Stimulated activated CD8-positive, alpha-beta memory T cell treated with anti-CD3 and anti-CD28 coated beads, Interleukin-7, amount 100 ng/mL, for 24 hours (primary cell): ENCODE measurements around the gene RASA3.
"Not testable (repeated sequence)": the region's sequence is repeated elsewhere in the genome, so short reads cannot be mapped to it uniquely, and the experiment has no call there.

Experiments
- DNase-seq: peaks from one replicate; pipeline ENCODE4 v3.0.0-alpha.2; 2020; ENCODE audit warnings: low read depth

Gene RASA3

DNA sequence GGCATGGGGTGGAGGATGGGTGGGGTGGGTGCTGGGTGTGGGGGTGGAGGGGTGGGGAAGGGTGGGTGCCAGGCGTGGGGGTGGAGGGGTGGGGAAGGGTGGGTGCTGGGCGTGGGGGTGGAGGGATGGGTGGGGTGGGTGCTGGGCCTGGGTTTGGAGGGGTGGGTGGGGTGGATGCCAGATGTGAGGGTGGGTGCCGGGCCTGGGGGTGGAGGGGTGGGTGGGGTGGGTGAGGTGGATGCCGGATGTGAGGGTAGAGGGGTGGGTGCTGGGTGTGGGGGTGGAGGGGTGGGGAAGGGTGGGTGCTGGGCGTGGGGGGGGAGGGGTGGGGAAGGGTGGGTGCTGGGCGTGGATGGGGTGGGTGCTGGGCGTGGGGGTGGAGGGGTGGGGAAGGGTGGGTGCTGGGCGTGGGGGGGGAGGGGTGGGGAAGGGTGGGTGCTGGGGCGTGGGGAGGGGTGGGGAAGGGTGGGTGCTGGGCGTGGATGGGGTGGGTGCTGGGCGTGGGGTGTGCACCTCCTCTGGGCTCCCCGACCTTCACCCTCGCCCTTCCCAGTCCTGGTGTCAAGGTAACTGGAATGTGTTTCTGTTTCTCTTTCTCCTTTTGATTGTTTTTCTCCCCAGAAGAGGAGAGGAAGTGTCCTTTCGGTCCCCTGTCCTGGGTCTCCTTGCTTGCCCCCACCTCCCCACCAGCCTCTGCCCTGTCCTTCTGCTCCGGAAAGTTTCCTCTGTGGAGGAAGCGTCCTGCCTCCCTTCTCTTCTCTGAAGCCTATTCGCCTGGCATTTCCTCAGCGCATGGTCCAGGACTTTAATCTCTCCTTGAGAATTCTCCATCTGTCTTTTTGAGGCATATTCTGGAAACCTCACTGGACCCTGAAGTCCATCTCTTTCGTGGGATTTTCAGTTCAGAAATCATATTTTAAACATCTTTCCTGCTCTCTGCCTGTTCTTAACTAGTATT, 23.8 kb upstream of the RASA3 start:
- no peak for DNase-seq

DNA sequence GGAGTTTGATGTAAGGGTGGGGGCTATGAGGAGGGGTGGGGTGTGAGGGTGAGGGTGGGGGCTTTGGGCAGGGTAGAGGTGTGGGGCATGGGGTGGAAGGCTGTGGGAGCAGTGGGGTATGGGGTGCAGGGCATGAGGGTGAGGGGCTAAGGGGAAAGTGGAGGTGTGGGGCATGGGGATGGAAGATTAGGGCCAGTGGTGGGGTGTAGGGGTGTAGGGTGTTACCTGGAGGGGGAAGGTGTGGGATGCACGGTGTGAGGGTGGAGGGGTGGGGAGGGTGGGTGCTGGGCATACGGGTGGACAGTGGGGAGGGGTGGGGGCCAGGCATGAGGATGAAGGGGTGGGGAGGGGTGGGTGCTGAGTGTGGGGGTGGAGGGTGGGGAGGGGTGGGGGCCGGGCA, 22.9 kb upstream of the RASA3 start:
- DNase-seq = no peak

DNA sequence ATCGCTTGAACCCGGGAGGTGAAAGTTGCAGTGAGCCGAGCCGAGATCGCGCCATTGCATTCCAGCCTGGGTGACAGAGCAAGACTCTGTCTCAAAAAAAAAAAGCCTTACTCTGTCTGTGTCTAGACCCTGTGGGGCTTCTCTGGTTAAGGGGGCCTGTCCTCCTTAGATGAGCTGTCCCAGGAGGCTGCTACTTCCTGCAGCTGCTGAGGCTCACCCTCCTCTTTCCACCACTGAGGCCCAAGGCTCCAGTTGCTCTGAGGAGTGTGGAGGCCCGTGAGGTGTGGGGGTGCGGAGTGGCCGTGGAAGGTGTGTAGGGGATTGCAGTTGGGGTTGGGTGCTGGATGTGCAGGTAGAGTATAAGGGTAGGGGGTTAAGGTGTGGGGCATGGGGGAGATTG, 22.1 kb upstream of the RASA3 start:
- DNase-seq = no peak

DNA sequence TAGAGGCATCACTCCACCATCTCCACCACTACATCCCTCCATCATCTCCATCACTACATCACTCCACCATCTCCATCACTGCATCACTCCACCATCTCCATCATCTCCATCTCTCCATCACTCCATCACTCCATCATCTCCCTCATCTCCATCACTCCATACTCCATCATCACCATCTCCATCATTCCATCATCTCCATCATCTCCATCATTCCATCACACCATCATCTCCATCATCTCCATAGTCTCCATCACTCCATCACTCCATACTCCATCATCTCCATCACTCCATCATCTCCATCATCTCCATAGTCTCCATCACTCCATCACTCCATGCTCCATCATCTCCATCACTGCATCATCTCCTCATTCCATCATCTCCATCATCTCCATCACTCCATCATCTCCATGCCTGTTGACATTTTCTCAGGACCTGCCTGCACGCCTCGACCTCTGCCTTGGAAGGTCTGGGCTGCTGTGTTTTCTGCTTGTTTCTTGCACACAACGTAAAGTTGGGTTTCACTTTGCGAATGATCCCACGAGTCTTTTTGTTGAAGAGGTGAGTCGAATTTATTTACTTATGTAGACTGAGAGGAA, 21.2 kb upstream of the RASA3 start:
- no peak for DNase-seq

DNA sequence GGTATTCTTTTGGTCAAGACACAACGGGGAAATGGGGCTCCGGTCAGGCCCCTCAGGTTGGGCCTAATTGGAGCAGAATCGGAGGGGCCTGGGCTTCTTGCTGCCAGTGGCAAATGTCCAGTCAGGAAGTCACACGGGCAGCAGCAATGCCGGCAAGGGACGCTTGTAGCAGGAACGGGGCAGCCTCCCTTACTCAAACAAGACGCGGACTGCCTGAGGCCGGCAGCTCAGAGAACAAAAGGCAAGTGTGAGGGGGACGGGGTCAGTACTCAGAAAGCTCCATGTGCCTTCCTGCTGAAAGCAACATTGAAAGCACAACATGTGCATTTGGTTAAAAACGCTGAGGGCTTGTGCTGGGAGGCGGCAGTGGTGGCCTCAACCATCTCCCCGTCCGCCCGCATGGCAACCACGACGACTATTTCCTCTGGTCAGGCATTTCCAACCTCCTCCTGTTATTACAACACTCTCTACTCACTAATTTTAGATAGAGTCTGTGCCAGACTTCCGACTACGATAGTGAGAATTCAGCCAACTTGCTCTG, 20.5 kb upstream of the RASA3 start:
- DNase-seq = no peak

DNA sequence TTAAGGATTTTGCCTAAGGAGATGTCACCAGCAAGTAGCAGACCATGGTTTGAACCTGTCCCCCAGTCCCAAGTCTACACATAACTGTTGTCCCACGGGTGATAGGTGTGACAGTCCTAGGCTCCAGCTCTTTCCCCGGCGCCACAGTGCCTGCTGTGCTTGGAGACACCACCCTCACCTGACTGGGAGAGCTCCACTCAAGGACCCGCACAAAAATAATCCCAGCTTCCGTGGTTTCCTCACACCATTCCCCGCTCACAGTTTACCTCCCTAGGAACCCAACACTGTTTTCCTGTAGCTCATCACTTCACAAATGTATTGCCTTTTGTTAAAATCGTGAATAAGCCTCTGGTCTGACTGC, 19.8 kb upstream of the RASA3 start:
- DNase-seq = no peak

DNA sequence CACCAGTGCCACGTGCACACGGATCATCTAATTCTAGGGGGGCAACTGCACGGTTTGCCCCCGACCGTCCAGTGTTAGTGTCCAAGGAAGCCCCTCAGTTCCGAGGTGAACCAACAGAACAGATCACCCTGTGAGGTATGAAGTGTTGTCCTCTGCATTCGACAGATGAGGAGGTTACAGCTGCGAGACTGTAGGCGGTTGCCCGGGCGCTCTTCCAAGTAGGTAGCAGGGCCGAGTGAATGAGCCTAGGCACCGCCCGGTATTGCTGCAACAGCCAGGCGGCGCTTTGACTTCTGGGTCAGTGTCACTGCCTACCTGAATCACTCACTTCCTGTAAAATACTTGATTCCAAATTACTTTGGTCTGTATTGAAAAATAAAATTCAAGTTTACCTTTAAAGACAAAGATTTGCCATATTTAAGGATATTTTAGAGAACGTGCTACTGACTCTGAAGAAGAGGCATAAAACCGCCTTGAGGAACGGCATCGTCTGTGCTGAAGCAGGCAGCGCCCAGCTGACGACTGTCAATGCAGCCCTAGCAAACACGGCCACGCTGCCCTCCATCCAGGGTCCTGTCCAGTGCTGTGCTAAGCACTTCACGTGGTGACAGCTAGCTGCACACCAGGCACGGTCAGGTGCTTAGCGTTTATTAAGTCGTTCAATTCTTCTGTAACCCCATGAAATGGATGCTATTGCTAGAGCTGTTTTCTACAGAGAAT, 19.3 kb upstream of the RASA3 start:
- DNase-seq = no peak

DNA sequence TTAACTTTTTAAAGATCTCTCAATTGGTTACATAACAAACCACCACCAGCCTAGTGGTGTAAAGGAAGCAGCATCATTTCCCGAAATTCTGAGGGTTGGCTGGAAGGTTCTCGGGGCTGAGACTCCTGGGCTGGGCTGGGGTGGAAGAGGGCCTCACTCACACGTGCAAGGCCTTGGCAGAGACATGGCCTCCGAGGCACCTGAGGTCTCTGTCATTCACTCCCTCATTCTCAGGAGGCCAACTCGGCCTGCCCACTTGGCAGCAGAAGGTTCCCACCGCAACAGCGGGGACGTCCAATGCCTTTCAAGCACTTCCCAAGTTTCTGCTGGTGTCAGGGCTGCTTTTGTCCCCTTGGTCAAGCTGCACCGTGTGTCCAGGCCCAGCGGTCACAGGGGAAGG, 18.6 kb upstream of the RASA3 start:
- DNase-seq = no peak

DNA sequence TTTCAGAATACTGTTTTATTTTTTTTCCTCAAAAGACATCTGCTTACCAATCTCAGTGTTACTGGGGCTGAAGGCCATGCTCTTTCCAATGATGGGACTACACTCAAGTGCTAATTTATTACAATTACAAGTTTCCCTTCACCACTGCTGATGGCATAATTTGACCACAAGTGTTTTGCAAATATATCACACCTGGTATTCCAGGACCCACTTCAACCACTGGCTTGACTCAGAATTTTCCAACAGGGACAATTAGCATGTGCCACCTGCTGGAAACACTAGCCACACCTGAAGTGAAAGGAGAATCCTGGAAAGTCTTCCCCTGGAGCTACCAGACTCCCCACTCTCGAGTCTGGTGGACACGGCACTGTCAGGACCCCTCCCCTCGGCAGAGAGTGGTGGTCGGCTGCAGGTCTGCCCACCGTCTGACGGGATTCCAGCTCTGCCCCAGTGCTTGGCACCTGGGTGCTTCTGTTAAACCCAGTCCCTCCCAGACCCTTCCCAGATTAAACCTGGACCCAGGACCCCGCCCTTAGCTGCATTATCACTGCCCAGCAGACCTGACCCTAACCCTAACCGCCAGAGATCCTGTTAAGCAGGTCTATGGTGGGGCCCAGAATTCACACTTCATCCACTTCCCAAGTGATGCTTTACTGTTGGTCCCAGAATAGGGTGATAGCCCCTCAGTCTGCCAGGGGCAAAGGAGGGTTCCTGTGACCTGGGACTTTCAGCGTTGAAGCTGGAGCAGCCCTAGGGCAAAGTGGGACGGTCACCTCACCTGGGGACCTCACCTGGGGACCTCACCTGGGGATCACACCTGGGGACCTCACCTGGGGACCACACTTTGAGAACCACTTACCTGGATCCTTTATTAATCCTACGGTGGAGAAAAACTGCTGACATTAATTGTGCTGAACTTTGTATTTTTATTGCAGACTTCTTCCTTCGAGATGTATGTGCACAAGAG, 17.6 kb upstream of the RASA3 start:
- no peak for DNase-seq

DNA sequence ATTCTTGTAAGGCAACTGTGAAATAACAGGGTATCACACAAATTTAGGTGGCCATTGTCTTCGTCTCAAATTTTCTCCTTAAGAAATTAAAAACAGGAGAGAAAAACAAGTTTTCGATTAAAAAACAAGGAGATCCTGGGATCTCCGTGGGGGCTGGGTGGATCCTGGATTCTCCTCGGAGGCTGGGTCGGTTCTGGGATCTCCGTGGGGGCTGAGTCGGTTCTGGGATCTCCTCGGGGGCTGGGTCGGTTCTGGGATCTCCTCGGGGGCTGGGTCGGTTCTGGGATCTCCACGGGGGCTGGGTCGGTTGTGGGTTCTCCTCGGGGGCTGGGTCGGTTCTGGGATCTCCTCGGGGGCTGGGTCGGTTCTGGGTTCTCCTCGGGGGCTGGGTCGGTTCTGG, 16.5 kb upstream of the RASA3 start:
- DNase-seq = not testable (repeated sequence)

DNA sequence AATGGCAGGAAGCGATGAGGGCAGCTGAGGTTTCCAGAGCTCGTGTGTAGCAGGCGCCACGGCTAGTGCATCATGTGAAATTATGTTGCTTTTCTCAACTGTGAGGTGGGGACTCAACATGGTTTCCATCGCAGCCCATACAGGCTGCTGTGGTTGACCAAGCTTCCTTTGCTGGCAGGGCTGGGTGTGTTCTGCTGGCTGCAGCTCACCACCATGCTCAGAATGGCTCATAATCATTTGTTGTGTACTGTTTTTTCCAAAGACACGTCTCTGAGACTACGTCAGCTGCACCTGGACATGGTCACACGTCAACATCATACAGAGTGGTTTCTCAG, 16.1 kb upstream of the RASA3 start:
- peak; percentile 48 for DNase-seq

DNA sequence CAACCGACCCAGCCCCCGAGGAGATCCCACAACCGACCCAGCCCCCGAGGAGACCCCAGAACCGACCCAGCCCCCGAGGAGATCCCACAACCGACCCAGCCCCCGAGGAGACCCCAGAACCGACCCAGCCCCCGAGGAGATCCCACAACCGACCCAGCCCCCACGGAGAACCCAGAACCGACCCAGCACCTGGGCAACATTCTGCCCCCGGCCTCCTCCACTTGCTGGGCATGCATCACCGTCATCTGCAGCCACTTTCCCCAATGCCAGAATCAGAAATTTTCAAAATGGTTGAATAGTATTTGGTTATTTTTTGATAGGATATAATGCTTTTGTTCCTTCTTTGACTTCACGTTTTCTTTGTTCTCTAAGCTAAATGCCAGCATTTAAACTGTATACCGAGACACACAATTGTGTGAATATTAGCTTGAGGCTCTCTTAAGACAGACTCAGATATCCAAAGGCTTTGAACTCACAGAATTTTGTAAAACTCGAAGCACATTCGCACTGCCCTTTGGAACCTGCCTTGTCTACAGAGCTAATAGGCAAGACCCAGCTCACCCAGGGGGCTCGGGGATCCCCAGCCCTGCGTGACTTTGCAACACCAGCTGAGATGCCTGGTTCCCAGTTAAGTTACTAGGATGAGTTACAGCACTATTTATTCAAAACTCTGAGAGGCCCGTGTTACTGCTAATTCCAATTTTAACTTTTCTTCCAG, 15.5 kb upstream of the RASA3 start:
- no peak for DNase-seq

DNA sequence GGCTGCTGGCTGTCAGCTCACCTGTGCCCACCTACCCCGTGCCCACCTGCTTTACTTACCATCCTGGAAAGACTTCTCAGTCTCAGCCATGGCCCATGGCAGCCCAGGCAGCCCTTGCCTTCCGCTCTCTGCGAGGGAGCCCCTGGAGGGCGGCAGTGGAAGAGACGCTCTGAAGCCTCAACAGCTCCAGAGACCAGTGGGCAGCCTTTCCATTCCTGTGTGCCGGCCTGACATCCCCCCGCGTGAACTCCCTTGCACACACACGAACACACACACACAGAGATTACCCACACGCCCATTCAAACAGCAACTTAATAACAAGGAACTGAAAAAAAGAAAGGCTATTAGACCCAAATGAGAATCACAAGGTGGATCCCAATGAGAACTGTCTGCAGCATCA, 14.2 kb upstream of the RASA3 start:
- DNase-seq = no peak

DNA sequence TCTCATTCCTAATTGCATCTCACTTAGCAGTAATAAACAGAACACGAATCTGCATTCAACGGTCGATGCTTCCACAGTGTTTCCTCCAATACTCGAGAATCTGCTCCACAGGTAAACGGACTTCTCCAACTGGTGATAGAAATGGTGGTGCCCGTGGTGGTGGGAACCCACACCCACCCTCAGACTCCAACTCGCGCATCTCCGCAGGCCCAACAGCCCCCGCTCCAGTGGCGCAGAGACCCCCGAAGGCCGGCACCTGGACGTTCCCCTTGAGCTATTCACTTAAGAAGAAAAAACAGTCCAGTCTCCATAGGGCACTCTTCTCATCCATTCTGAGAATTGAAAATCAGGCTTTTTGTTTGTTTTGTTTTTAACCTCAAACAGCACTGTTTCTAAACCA, 13.8 kb upstream of the RASA3 start:
- no peak for DNase-seq

DNA sequence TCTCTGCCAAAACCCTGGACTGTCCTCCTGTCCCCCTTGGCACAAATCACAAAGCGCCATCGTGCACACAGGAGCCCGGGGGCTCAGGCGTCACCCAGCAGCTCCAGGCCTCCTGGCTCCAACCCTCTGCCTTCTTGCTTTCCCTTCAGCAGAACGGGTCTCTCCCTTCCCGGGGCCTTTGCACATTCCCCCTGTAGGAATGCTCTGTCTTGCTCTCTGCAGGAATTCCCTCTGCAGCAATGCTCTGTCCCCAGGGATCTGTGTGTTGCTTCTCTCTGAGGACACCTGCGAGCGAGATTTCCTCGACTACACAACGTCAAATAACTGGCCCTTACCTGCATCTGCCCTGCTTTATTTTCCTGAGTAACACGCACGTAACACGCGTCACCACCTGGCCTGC, 13.3 kb upstream of the RASA3 start:
- no peak for DNase-seq

DNA sequence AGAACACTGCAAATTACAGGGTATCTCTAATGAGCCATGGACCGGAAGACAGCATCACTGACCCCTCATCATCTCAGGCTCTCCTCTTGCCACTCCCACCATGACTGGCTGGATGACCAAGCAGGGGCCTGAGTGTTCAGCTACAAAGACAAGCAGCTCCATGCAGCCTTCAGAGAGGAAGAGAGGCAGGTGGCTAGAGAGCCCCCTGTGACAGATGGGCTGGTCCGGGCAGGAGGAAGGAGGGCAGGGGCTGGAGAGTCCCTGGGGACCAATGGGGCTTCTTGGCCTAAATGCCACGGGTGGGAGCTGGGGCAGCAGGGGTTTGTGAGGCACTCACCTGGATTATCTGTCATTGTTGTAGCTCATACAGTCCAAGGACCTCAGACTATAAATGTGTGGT, 12.8 kb upstream of the RASA3 start:
- no peak for DNase-seq

DNA sequence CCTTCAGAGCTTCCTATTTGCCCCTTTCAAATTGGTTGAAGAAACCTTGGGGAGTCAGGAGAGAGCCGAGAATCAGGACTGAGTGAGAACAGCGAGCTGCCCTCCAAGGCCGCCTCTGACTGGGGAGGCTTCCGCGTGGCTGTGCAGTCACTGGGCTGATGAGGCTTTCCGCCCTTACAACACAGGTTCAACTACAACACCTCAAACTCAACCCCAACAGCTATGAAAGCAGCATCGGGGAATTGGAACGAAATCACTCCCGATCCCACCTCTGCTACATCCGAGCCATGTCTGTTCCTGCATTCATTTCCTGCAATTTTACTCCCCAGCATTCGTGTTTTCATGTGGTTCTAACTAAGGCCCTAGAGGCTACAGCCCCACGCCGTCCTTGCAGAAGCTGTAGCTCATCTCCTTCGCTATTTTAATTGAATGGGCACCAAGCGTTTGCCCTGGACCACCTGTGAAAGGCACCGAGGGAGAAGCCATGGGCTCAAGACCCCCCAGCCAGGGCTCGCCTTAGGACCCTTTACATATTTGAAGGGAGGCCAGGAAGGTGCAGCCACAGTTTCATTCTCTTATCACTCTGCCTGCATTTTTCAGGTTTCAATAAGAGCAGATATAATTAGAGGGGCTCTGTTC, 12.3 kb upstream of the RASA3 start:
- DNase-seq = no peak

DNA sequence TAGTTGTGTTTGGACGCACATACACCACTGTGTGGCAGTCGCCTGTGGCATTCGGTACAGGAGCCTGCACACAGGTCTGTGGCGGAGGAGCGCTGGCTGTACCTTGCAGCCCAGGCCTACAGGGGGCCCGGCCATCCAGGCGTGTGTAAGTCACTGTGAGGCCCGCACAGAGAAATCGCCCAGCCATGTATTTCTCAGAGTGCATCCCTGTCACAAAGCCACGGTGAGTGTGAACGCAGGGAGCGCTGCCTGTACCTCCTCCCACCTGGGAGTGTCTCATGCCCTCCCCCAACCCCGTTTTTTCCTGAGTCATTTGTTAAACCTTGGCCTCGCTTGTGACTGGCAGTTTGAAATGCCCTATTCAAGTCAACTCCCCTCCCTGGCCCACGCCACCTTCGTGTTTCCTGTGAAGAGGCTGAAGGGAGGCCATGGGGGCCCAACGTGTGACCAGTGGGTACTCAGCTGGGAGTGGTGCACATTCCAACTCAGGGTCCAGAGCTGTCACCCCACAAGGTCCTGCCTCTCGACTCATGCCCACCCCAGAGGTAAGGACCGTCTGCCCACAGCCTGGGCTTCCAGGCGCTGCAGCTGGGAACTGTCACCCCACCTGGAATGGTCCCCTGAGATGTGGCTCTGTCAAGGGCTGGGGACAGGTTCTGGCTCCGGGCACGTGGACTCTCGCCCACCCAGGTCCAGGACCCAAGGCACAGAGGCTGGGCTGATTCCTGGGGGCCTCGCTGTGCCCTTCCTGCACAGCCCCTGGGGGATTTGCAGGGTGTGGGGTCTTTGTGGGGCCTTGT, 11.6 kb upstream of the RASA3 start:
- DNase-seq = no peak

DNA sequence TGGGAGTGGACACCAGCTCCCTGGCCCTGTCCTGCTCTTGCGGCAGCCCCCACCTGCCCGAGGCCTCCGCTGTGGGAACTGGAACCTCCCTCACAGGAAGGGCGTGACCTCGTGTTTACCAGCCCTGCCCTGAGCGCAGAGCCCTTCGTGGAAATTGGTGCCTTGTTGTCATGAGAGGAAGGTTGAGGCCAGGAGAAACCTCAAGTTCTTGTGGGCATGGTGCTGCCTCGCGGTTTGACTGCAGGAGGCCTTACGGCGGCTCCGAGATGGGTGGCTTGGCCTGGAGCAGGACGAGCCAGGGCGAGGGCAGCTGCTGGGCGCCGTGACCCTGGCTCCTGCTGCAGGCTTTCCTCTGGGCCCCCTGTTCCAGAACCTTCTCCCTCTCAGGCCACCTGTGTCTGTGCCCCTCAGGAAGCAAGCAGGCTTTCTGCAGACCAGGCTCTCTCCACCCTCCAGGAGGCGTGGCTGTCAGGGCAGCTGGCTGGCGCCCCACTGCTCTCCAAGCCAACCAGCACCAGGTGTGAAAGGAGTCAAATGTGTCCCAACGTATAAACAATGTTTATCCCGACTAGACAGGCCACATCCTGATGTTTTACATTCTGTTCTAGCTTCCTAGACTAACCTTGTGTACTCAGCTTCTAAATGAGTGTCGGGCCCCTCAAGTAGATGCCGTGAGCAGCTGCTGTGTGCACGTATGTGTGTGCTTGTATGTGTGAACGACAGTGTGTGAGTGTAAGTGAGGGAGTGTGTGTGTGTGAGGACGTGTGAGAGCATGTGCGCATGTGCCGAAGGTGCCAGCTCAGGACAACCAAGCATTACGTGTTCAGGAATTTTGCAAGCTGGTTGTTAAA, 10.4 kb upstream of the RASA3 start:
- no peak for DNase-seq
